ENCODE results near the gene ARHGEF7.

DNA sequence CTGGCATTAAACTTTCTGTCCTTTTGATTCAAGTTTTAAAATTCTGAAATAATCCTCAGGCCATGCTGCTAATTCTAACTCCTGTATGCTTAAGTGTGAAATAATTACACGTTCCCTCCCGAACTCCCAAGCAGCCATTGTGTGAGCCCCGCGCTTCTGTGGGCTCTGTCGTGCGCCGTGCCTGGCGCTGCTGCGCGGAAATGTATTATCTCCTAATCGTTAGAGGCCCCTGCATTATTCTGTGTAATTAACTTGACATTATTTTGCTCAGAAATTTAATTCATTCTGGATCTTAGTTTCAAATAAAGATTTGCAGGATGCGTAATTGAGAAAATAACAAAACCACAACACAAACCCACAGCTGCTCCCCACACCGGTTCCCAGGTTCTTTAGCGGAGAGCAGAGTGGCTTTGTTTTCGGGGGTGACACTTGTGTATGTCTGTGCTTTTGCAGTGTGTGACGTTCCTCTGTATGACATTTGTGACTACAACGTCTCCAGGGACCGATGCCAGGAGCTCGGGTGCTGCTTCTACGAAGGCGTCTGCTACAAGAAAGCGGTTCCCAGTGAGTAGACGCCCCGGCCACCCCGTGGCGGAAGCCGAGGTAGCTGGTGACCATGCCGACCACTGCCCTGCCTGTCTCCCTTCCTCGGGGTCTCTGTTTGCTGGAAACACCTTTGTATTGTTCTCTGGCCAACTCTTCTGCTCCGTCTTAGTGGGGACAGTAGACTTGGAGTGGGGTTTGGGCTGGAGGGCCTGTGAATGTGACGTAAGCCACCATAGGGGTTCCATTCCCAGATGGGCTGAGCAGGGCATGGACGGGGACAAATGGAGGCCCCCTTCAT lies 212.8 kb downstream of the ARHGEF7 start:
- TF ChIP-seq, protein P1, sequence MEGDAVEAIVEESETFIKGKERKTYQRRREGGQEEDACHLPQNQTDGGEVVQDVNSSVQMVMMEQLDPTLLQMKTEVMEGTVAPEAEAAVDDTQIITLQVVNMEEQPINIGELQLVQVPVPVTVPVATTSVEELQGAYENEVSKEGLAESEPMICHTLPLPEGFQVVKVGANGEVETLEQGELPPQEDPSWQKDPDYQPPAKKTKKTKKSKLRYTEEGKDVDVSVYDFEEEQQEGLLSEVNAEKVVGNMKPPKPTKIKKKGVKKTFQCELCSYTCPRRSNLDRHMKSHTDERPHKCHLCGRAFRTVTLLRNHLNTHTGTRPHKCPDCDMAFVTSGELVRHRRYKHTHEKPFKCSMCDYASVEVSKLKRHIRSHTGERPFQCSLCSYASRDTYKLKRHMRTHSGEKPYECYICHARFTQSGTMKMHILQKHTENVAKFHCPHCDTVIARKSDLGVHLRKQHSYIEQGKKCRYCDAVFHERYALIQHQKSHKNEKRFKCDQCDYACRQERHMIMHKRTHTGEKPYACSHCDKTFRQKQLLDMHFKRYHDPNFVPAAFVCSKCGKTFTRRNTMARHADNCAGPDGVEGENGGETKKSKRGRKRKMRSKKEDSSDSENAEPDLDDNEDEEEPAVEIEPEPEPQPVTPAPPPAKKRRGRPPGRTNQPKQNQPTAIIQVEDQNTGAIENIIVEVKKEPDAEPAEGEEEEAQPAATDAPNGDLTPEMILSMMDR (IDR thresholded peaks at IDR 0.05): no peak
- no peak for TF ChIP-seq POLR2A (IDR thresholded peaks at IDR 0.05)
- TF ChIP-seq EP300 (IDR thresholded peaks at IDR 0.05): no peak
